Right atrium auricular region (tissue), 2 donors: Measurements from ENCODE around the gene MST1. TPM values are rescaled to one million over a fixed set of nuclear protein-coding genes. Genes with fewer than 3 reads are reported as not detected.

Source experiments
- DNase-seq: peaks from one replicate; pipeline ENCODE4 v3.0.0-alpha.2; 2019; ENCODE audit warnings: low spot score
- H3K27ac ChIP-seq, 2 donors: fragments of 200-600 bp; sonication (generic); 1 replicate in 1 of 2; 2 replicates in 1 of 2; pipeline ENCODE4 v1.5.1; 2016 to 2019
- H3K27me3 ChIP-seq, 2 donors: fragments of 200-600 bp; sonication (generic); one replicate each; pipeline versions ENCODE4 v1.5.1 to v1.6.0; 2017 to 2019
- H3K36me3 ChIP-seq: fragments of 200-600 bp; sonication (generic); one replicate; pipeline ENCODE4 v1.5.1; 2016
- H3K4me1 ChIP-seq, 2 donors: fragments of 200-600 bp; sonication (generic); one replicate each; pipeline versions ENCODE4 v1.5.1 to v1.6.0; 2017 to 2019
- H3K4me3 ChIP-seq, 2 donors: fragments of 200-600 bp; sonication (generic); 1 replicate in 1 of 2; 2 replicates in 1 of 2; pipeline ENCODE4 v1.5.1; 2017 to 2019; ENCODE audit warnings: mild to moderate bottlenecking in 1 of 2, moderate library complexity in 1 of 2
- H3K9me3 ChIP-seq, 2 donors: fragments of 200-600 bp; sonication (generic); one replicate each; pipeline ENCODE4 v1.5.1; 2019
- total RNA-seq, 2 donors: library from RNA; depleted of rRNA; stranded (reverse); fragments of >200 nt; gene quantifications; one replicate each; pipeline ENCODE4 v1.1.0, GENCODE V29; 2016
- TF ChIP-seq, protein P1 (sequence below), 2 donors: fragments of 200-600 bp; sonication (generic); IDR thresholded peaks; one replicate each; pipeline ENCODE4 v1.5.1; 2019; ENCODE audit warnings: antibody characterized with exemption in 2 of 2

The MST1 gene
- total RNA-seq, 2 donors from 2014 or later, result 3.9 to 8.0 TPM

DNA sequence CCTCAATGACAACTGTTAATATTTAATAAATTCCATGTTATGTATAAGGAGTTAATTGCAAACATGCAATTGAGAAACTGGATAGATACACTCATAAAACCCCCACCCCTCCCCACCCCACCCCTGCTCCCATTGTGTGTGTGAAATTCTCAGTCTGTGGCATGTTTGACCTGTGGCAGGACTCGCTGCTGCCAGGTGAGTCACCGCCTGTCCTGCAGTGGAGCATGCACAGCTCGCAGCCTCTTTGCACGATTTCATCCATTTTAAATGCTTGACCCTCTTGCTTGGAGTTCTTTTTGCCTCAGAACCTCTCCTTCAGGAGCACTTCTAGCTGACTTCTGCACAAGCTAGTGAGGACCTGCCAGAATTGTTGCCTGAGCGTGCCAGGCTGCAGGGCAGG lies 20.4 kb downstream of the MST1 start:
- Histone ChIP-seq H3K4me1 (peaks cover 0 to 6% of the 10 kb centered on the region in 2 donors), H3K27me3 (no peaks in the 10 kb centered on the region), H3K9me3 (no peaks in the 10 kb centered on the region), H3K36me3 (no peaks in the 10 kb centered on the region), H3K4me3 (no peak overlapping the region), H3K27ac (no peak overlapping the region)
- no peak for DNase-seq
- TF ChIP-seq, protein P1, sequence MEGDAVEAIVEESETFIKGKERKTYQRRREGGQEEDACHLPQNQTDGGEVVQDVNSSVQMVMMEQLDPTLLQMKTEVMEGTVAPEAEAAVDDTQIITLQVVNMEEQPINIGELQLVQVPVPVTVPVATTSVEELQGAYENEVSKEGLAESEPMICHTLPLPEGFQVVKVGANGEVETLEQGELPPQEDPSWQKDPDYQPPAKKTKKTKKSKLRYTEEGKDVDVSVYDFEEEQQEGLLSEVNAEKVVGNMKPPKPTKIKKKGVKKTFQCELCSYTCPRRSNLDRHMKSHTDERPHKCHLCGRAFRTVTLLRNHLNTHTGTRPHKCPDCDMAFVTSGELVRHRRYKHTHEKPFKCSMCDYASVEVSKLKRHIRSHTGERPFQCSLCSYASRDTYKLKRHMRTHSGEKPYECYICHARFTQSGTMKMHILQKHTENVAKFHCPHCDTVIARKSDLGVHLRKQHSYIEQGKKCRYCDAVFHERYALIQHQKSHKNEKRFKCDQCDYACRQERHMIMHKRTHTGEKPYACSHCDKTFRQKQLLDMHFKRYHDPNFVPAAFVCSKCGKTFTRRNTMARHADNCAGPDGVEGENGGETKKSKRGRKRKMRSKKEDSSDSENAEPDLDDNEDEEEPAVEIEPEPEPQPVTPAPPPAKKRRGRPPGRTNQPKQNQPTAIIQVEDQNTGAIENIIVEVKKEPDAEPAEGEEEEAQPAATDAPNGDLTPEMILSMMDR (IDR thresholded peaks at IDR 0.05), result no peak

DNA sequence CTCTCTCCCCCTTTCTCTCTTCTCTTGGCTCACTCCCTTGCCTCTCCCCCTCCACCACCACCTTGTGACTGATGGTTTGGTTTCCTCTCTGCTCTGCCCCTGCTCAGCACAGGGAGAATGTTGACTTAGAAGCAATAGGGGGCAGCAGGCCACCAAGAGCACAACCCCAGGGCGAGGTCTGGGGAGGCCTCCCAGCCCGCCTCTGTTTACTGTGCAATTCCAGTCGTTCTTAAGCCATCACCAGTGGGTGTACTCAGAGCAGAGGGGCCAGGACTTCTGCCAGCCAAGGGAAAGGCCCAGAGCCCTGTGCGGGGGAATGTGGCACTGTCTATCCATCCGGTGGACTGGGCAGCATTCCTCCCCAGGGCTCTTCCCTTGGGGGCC lies 20.9 kb downstream of the MST1 start:
- Histone ChIP-seq H3K36me3 (no peaks in the 10 kb centered on the region), H3K9me3 (no peaks in the 10 kb centered on the region), H3K4me1 (peaks cover 0 to 4% of the 10 kb centered on the region in 2 donors), H3K27ac (no peak overlapping the region), H3K4me3 (no peak overlapping the region), H3K27me3 (no peaks in the 10 kb centered on the region)
- TF ChIP-seq, protein P1 (IDR thresholded peaks at IDR 0.05), result no peak
- DNase-seq, result no peak

DNA sequence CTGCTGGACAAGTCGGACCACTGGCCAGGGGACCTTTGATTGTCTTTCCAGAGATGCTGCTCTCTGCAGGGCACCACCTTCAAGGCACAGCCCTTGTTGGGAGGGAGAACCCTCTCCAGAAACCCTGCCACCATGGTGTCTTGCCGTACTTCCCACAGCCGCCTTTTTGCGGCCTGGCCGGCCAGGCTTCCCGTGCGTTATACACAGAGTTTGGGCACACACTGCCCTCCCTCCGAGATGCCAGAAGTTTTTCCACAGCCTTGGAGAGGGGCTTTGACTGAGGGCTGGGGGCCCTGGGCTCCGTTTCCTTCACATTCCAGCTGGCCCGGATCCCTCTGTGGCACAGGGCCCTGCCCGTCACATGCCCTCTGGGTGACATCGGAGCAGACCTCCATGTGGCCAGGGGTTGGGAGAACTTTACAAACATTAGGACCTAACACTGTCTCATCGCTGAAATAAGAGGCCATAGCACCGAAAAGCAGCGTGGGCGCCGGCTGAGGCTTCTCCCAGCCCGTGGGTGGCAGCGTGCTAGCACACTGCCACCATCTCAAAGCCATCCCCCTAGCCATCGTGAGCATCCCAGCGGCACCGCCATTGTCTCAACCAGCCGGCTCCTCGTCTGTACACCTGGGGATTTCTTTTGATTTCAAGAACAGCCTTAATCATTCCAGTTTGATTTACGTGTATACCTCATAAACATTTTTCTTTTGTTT lies 21.4 kb downstream of the MST1 start:
- Histone ChIP-seq H3K4me1 (no peaks in the 10 kb centered on the region), H3K27me3 (no peaks in the 10 kb centered on the region), H3K36me3 (no peaks in the 10 kb centered on the region), H3K4me3 (no peak overlapping the region), H3K9me3 (no peaks in the 10 kb centered on the region), H3K27ac (no peak overlapping the region)
- DNase-seq, result no peak
- TF ChIP-seq, protein P1 (IDR thresholded peaks at IDR 0.05), result no peak

DNA sequence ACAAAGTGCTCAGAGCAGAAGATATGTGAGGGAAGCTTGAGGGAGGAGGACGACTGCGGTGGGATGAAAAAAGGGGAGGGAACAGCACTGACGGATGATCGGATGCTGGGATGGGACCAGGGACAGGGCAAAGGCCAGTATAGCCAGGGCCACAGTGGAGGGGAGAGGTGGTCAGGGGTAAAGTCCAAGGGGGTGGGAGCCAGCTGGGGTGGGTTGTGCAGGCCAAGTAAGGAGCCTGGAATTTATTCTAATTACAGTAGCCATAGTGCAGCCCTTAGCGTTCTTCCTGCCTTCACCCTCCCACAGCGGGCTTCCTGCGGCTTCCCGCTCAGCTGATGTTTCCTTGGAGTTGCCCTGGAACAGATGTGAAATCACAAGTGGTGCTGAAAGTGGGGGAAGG lies 22.7 kb downstream of the MST1 start:
- H3K36me3 ChIP-seq, result no peaks in the 10 kb centered on the region
- no peaks in the 10 kb centered on the region for H3K27me3 ChIP-seq
- H3K4me3 ChIP-seq, result no peak overlapping the region
- DNase-seq, result no peak
- H3K27ac ChIP-seq, result no peak overlapping the region
- H3K4me1 ChIP-seq, result no peaks in the 10 kb centered on the region
- H3K9me3 ChIP-seq, result no peaks in the 10 kb centered on the region
- TF ChIP-seq, protein P1 (IDR thresholded peaks at IDR 0.05), result no peak

DNA sequence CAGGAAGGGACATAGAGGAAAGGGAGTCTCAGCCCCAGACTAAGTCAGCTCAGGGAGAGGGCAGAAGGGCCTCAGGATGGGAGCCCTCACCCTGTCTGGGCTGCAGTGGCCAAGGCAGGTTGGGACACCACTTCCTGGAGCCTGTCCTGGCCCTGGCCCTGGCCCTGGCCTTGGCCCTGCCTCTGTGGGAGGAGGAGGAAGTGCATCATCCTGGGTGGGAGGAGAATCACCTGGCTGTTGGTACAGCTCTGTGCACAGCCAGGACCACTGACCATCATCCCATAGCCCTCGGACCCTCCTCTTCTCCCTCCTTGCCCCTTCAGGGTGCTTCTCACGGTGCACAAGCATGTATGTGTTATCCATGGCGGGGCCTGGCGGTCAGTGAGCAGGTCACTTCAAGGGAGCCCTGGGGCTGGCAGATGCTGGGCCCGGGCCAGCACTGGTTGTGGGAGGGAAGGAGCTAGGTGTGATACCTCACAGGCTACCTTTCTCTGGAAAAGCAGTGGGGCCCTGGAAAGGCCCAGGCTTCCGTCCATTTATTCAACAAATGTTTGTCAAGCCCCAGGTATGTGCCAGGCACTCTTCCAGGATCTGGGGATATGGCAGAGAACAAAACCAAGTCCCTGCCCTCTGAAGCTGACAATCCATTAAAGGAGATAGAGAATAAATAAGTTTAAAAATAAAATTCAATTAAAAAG lies 23.3 kb downstream of the MST1 start:
- no peaks in the 10 kb centered on the region for H3K9me3 ChIP-seq
- no peak for DNase-seq
- no peaks in the 10 kb centered on the region for H3K4me1 ChIP-seq
- H3K27ac ChIP-seq, result no peak overlapping the region
- H3K27me3 ChIP-seq, result no peaks in the 10 kb centered on the region
- H3K36me3 ChIP-seq, result no peaks in the 10 kb centered on the region
- H3K4me3 ChIP-seq, result no peak overlapping the region
- TF ChIP-seq, protein P1 (IDR thresholded peaks at IDR 0.05), result no peak
